ENCODE measurements around the gene PML. TPM values are rescaled to one million over a fixed set of nuclear protein-coding genes. Genes with fewer than 3 reads are reported as not detected.

Gene PML
- total and polyA plus RNA-seq, 9 donors: 20.7 to 60.8 (median 49.4) TPM

GRCh38 chr15:73950831-73951561 is 43.5 kb upstream of the PML start:
- no peaks in the 10 kb centered on the region for H3K36me3 ChIP-seq
- DNase-seq: peak; percentile 95 to 97 (median 96)
- H3K4me1 ChIP-seq (ENCODE audit: insufficient read depth): peaks cover 12% of the 10 kb centered on the region
- H3K9me3 ChIP-seq: no peaks in the 10 kb centered on the region
- intact Hi-C loops (cut with DNase I): loop anchor here in 2 of 4 donors (10.0 kb wide), 2 partner anchors 354 to 364 kb away; no protein-coding TSS in a partner anchor
- H3K27me3 ChIP-seq: no peaks in the 10 kb centered on the region
- no peak overlapping the region for H3K4me3 ChIP-seq
- WGBS, 3 donors: 1 to 4% (median 3%) methylated on average over 15 of the region's 15 CpGs
- peak overlapping the region; percentile 68 to 97 for H3K27ac ChIP-seq
- TF ChIP-seq POLR2A (IDR thresholded peaks at IDR 0.05) (no peak), EP300 (IDR thresholded peaks at IDR 0.05) (peak; percentile 65)
- TF ChIP-seq, protein P1, sequence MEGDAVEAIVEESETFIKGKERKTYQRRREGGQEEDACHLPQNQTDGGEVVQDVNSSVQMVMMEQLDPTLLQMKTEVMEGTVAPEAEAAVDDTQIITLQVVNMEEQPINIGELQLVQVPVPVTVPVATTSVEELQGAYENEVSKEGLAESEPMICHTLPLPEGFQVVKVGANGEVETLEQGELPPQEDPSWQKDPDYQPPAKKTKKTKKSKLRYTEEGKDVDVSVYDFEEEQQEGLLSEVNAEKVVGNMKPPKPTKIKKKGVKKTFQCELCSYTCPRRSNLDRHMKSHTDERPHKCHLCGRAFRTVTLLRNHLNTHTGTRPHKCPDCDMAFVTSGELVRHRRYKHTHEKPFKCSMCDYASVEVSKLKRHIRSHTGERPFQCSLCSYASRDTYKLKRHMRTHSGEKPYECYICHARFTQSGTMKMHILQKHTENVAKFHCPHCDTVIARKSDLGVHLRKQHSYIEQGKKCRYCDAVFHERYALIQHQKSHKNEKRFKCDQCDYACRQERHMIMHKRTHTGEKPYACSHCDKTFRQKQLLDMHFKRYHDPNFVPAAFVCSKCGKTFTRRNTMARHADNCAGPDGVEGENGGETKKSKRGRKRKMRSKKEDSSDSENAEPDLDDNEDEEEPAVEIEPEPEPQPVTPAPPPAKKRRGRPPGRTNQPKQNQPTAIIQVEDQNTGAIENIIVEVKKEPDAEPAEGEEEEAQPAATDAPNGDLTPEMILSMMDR (IDR thresholded peaks at IDR 0.05): peak; percentile 83 to 94 (median 88)

GRCh38 chr15:73951601-73952000 is 42.9 kb upstream of the PML start:
- H3K27me3 ChIP-seq: no peaks in the 10 kb centered on the region
- H3K9me3 ChIP-seq: no peaks in the 10 kb centered on the region
- no peak for DNase-seq
- TF ChIP-seq, protein P1 (IDR thresholded peaks at IDR 0.05): no peak
- TF ChIP-seq EP300 (IDR thresholded peaks at IDR 0.05): no peak
- no peak for TF ChIP-seq POLR2A (IDR thresholded peaks at IDR 0.05)
- peaks cover 12% of the 10 kb centered on the region for H3K4me1 ChIP-seq (ENCODE audit: insufficient read depth)
- H3K36me3 ChIP-seq: no peaks in the 10 kb centered on the region
- WGBS, 3 donors: 27 to 40% (median 35%) methylated on average over 13 of the region's 13 CpGs
- intact Hi-C loops (cut with DNase I): loop anchor here in 2 of 4 donors (10.0 kb wide), 2 partner anchors 353 to 363 kb away; no protein-coding TSS in a partner anchor
- no peak overlapping the region for H3K4me3 ChIP-seq
- peak overlapping the region; percentile 68 to 97 for H3K27ac ChIP-seq

DNA sequence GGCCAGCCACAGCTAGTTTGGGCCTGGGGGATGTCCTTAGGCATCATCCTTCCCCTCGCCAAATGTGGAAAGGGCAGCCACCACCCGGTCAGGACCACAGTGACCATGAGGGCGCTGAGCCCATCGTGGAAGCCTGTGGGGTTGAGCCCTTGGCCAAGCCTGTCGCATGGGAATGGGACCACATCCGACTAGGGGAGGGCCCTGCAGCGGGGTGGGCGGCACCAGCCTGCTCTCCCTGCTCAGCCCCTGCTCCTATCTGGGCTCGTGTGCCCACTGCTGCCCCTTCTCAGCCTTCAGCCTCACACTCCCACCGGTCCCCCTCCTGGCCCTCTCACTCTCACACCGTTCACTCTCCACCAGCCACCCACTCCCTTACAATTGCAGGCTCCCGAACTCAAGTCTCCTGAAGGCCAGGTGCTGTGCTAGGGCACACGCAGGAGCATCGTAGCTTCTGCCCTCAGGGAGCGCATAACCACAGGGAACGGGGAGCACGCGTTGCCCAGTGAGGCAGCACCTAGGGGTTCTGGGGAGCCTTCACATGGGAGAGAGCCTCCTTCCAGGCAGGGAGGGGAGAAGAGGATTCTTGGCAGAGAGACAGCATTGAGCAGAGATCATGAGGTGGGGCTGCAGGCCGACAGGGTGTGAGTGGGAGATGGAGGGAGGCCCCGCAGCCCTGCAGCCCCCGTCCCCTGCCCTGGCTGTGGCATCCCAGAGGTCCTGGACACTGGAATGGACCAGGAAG is 42.2 kb upstream of the PML start:
- peaks cover 12% of the 10 kb centered on the region for H3K4me1 ChIP-seq (ENCODE audit: insufficient read depth)
- no peaks in the 10 kb centered on the region for H3K27me3 ChIP-seq
- TF ChIP-seq POLR2A (IDR thresholded peaks at IDR 0.05) (no peak), EP300 (IDR thresholded peaks at IDR 0.05) (no peak)
- TF ChIP-seq, protein P1 (IDR thresholded peaks at IDR 0.05): no peak
- H3K9me3 ChIP-seq: no peaks in the 10 kb centered on the region
- no peak overlapping the region for H3K4me3 ChIP-seq
- DNase-seq: peak in 2 of 5 donors; percentile 53 to 57
- no peaks in the 10 kb centered on the region for H3K36me3 ChIP-seq
- intact Hi-C loops (cut with DNase I): loop anchor here in 2 of 4 donors (10.0 kb wide), 2 partner anchors 352 to 362 kb away; no protein-coding TSS in a partner anchor
- 72 to 77% (median 74%) methylated on average over 21 of the region's 21 CpGs for whole genome bisulfite sequencing, 3 donors
- H3K27ac ChIP-seq: peak overlapping the region; percentile 68 to 97

DNA sequence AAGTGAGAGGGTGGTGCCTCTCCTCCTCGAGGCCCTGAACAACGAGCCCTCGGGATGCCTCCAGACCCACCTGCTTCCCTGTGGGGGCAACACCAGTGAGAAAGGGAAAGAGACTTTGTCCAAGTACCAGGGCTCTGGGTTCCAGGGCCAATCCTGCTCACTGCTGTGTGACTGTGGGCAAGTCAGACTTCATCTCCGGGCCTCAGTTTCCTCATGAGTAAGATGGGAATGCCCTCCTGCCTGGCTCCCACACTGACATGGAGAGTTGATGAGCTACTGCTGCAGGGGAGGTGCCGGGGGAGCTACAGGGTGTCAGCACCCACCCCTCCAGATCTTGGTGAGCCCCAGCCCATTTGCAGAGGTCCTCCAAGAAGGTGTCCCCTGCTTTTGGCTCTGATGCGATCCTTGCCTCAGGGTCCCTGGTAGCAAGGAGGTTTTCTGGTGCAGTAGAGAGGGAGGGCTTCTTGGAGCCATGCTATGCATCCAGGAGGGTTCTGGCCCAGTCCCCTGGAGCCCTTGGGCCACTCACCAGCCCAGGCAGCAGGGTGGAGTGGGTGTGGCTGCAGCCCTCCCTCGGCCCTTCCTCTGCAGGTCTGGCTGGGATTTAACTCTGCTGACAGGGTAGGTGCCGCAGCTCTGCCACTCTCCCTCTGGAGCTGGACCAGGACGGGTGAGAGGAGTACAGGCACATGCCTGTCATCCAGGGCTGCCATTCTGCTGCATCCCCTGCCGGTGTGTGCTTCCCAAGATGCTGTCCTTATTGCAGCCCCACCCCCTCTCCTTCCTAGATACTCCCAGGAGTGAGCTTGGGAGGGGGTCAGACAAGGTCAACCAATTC is 41.4 kb upstream of the PML start:
- Histone ChIP-seq H3K4me3 (no peak overlapping the region), H3K9me3 (no peaks in the 10 kb centered on the region), H3K27me3 (no peaks in the 10 kb centered on the region), H3K4me1 (ENCODE audit: insufficient read depth) (peaks cover 12% of the 10 kb centered on the region), H3K27ac (peak overlapping the region; percentile 68 to 97), H3K36me3 (no peaks in the 10 kb centered on the region)
- intact Hi-C loops (cut with DNase I): loop anchor here in 2 of 4 donors (10.0 kb wide), 2 partner anchors 352 to 362 kb away; no protein-coding TSS in a partner anchor
- TF ChIP-seq POLR2A (IDR thresholded peaks at IDR 0.05) (no peak), EP300 (IDR thresholded peaks at IDR 0.05) (no peak)
- TF ChIP-seq, protein P1 (IDR thresholded peaks at IDR 0.05): no peak
- WGBS, 3 donors: 64 to 80% (median 74%) methylated on average over 9 to 10 of the region's 10 CpGs
- DNase-seq: peak in 1 of 5 donors; percentile 37

All from ovary (tissue), 9 donors.